HG03025 (cell line): ENCODE data around the gene SMCO2.

Experiments
- ATAC-seq: cut with Tn5 transposase; IDR thresholded peaks from one replicate; pipeline ENCODE4 v1.9.1; 2021; ENCODE audit warnings: mild to moderate bottlenecking, moderate library complexity; ENCODE audit not compliant: unreplicated experiment, low FRiP score

The SMCO2 gene

DNA sequence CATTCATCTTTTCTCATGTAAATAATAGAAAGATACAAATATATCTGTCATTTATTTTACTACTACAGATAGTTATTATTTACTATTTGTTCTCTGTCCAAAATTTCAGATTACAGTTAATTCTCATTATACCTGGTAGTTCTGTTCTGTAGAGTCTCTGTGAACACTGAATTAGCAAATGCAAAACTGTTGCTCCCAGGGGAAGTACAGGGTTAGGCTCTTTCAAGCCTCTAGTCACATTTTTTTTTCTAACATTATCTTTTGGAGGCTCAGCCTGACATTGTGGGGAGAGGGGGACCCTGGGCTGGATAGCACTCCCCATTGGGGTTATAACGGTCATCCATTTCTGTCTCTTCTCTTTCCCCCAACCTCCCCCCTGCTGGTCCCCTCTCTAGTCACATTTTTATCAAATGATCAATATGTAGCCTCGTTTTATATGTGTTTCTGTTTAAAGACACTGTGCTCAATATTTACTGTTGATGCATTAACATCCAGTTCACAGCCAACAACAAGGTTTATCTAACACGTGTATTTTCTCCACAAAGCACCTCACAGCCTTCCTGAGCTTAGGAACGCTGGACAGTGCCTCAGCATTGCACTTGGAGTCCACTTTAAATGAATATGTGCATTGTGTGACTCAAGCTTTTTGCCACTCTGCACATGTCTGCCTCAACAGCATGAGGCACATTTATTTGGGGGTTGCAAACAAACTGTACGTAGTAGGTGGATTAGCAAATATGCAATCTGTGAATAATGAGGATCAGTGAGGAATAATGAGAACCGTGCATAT lies 4.7 kb downstream of the SMCO2 start:
- no peak for ATAC-seq

DNA sequence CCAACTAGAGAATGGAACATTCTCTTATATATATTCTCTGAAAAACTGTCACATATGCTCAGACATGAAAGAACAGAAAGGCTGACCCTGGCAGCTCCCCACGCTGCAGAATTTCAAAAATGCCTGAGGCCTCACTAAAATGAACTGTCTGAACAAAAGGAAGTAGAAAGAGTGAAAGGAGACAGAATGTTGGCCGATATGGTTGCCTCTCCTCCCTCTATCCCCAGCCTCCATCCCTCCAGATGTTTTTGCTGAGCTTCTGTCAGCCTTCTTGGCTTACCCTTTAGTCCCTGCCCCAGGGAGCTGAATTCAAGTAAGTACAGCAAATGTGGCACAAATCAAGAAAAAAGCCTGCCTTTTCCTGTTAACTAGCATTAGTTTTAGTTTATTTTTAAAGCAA lies 6.9 kb downstream of the SMCO2 start:
- no peak for ATAC-seq

DNA sequence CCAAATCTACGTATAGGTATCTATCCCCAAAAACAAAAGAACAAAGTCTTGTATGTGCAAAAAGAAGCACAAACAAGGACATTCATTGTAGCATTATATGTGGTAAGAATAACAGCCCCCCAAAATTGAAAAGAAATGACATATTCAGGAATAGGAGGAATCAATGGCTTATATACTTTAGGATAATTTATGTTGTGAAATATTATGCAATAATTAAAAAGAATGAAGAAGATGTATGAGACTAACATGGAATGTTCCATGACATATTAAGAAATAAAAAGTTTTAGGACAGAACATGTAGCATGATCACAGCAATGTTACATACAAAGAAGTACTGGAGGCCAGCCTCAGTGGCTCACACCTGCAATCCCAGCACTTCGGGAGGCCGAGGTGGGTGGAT lies 9.1 kb downstream of the SMCO2 start:
- no peak for ATAC-seq

GRCh38 chr12:27456618-27457017 lies 10.1 kb downstream of the SMCO2 start:
- ATAC-seq, result no peak

DNA sequence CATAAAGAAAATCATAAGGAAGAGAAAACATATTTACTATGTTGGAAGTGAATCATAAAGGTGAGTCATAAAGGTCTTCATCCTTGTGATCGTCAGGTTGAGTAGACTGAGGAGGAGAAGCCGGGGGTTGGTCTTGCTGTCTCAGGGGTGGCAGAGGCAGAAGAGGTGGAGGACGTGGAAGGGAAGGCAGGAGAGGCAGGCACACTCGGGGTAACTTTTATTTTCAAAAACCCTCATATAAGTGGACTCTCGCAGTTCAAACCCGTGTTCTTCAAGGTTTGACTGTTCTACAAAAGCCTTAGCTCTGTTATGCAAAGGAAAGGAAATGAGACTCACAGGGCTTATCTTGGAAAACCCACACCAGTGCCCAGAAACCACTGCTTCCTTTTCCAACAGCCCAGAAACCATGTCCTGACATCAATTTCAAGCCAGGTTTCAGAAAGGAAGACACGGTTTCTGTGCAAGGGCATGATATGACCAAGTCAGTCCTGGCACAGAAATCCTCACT lies 14.0 kb downstream of the SMCO2 start:
- no peak for ATAC-seq

GRCh38 chr12:27462151-27462694 lies 15.7 kb downstream of the SMCO2 start:
- ATAC-seq, result no peak

DNA sequence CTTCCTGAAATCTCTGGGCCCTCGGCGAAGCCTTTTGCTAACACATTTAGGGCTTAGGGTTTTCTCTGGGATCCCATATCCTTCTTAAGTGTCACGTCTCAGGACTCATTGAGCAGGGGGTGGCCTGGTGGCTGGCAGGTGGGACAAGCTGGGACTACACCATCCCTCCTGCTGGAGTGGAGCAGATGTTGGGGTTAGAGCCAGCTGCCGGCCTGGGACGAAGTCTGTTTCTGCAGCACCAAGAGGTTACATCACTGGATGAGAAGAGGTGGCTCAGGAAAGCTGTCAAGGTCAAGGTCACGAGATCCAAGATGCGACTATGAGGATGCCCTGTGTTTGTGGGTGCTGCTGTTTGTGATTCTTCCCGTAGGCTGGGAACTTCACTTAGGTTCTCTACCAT lies 16.3 kb downstream of the SMCO2 start:
- no peak for ATAC-seq

DNA sequence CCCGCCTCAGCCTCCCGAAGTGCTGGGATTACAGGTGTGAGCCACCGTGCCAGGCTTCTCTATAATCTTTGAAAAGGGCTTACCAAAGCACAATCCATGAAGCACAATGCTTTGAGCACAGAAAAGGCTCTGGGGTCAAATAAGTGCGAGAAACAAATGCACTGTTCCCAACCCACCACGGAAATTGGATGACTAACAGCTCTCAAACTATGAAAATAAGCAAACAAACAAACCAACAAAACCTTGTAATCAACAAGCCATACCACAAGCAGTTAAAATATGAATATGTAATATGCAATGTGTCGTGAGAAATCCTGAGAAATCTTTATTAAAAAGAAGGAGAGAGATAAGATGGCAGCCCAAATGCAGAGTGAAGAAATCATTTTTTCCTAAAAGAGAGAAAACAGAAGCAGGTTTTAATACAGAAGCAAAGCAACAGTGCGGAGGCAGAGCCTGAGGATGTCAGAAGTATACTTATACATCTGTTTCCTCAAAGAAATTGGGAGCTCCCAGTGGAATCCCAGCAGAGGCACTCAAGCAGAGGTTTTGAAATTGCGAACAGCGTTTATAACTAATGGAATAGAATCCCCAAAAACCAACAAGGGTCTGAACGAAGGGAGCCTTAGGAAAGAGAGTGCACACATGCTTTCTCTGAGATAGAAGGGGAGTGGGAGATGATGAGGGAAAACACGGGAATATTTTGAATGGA lies 17.1 kb downstream of the SMCO2 start:
- ATAC-seq, result no peak

- ATAC-seq, result no peak
Measured at GRCh38 chr12:27464220-27464554, 17.7 kb downstream of the SMCO2 start.

- ATAC-seq, result no peak
Measured at GRCh38 chr12:27467641-27468040, 21.1 kb downstream of the SMCO2 start.

DNA sequence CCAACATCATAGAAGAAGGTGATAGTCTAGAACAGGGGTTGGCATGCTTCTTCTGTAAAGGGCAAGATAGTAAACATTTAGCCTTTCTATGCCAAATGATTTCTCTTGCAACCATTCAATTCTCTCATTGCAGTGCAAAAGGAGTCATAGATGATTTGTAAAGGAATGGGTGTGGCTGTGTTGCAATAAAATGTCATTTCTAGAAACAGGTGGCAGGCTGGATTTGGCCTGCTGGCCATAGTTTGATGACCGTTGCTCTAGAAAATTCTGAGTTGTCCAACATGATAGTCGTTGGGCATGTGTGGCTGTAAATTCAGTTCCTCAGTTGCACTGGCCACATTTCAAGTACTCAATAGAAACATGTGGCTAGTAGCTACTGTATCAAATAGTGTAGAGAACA lies 21.7 kb downstream of the SMCO2 start:
- no peak for ATAC-seq

- ATAC-seq, result no peak
Measured at GRCh38 chr12:27469176-27469736, 22.7 kb downstream of the SMCO2 start.

DNA sequence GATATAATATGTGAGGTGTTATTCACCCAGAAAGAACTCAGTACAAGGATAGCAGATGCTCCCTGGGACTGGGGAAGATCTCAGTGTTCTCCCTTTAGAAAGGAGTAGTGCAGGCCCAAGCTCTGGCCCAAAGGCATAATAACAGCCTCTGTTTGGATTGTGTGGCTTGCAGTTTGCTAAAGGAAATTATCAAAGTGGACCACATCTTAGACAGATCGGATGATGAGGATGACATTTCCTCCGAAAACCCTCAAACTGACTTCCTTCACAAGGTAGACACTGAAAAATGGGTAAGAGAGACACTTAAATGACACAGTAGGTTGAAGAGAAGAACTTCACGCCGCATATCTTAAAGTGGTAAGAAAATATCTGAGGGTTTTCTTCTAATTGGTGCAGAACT lies 26.1 kb downstream of the SMCO2 start:
- no peak for ATAC-seq

- ATAC-seq, result no peak
Measured at GRCh38 chr12:27474344-27474743, 27.8 kb downstream of the SMCO2 start.

DNA sequence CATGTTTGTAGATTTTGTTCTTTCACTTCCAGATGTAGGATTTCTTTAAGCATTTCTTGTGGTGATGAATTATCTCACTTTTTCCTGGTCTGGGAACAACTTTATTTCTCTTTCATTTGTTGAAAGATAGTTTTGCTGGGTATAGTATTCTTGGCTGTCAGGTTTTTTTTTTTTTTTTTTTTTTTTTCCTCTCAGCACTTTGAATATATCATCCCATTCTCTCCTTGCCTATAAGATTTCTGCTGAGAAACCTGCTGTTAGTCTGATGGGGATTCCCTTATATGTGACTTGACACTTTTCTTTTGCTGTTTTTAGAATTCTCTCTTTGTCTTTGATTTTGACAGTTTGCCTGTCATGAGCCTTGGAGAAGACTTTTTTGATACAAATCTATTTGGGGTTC lies 30.5 kb downstream of the SMCO2 start:
- no peak for ATAC-seq

- ATAC-seq, result no peak
Measured at GRCh38 chr12:27478949-27479348, 32.4 kb downstream of the SMCO2 start.

- ATAC-seq, result no peak
Measured at GRCh38 chr12:27480016-27480415, 33.5 kb downstream of the SMCO2 start.

- no peak for ATAC-seq
Measured at GRCh38 chr12:27486961-27487360, 40.4 kb downstream of the SMCO2 start.

- ATAC-seq, result no peak
Measured at GRCh38 chr12:27488479-27488878, 41.9 kb downstream of the SMCO2 start.

DNA sequence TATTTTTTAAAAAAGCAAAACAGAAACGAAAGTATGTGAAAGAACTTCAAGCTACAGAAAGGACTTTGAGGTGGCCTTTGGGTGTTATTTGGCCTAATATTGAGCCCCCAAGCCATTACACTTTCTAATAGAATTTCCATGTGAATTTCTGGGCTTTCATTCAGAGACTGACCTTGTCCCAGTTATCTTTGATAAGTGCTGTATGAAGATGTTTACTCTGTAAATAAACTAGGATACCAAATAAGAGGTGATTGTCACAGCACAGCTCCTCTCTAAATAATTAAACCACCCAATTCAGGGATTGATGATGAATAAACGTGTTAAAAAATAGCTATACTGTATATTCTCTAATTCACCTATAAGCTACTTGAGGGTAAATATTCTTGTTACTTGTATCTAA lies 44.7 kb downstream of the SMCO2 start:
- ATAC-seq, result no peak

DNA sequence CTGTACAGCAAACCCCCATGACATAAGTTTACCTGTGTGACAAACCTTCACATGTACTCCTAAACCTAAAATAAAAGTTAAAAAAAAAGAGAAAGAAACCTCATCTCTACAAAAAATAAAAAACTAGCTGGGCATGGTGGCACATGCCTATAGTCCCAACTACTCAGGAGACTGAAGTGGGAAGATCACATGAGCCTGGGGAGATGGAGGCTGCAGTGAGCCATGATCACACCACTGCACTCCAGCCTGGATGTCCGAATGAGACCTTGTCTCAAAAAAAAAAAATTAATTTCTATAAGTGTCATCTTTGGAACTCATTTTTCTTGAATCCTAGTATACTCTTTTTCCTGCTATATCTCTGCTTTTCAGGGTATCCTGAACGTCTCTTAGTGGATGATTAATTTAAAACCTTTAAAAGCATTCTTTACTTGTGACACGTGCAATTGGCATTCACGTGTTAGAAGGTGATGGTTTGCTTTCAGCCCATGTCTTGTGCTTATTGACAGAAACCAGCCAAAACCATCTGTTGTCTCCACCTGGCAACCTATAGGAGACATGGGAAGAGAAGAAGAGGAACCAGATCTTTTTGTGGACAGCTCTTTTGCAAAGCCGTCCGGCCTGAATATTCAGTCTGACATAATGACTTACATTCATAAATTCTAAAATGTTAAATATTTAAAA lies 46.9 kb downstream of the SMCO2 start:
- ATAC-seq, result no peak
